CD4-positive, alpha-beta T cell treated with Interleukin-6 at 100 ng/mL for 8 hours (primary cell): ENCODE data around the gene INPP5A.
"Not testable (repeated sequence)": the region's sequence is repeated elsewhere in the genome, so short reads cannot be mapped to it uniquely, and the experiment has no call there.

ENCODE experiments used
- DNase-seq: peaks from one replicate; pipeline ENCODE4 v3.0.0-alpha.2; 2020; ENCODE audit warnings: mixed read lengths, low spot score

The INPP5A gene

DNA sequence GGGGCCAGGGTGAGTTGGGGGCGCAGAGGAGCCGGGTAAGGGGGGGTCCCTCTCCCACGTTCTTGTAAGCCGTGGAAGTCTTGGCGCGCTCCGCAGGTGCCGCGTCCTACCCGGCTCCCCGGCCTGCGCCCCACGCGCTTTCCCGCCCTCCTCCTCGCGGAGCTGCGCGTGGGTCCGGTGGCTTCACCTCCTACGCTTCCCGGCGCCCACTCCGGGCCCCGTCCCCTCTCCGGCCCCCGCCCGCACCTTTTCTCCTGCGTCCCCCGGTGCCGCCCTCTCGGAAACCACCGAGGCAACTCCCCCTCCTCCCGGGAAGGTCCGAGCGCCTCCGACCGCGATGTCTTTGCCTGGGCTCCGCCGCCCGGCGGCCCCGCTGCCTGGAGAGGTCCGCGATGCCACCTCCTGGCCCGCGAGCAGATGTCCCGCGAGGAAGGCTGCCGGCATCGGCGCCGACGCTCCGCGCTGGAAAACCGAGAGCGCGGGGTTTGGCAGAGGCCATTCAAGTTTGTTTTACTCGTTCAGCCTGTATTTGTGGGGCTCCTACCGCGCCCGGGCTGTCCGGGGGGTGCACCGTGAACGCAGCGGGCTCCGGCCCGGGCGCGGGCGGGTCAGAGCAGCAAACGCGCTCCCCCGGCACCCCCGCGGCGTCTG is 250.7 kb downstream of the INPP5A start:
- DNase-seq = no peak

DNA sequence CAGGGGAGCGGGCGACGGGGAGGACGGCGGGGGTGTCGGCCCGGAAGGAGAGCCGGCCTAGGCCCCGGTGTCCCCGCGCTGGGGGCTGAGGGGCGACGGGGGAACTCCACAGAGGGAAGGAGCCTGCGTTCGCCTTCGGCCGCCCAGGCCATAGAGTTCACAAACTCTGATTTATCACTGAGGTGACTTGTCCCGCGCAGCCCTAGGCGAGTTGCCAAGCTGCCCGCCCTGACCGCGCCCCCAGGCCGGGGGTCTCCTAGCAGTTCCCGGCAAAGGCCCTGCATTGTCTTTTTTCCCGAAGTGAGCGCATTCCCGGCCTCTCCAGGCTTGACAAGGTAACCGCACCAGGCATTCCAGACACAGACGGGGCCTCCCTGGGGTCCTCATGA is 251.2 kb downstream of the INPP5A start:
- DNase-seq = no peak

DNA sequence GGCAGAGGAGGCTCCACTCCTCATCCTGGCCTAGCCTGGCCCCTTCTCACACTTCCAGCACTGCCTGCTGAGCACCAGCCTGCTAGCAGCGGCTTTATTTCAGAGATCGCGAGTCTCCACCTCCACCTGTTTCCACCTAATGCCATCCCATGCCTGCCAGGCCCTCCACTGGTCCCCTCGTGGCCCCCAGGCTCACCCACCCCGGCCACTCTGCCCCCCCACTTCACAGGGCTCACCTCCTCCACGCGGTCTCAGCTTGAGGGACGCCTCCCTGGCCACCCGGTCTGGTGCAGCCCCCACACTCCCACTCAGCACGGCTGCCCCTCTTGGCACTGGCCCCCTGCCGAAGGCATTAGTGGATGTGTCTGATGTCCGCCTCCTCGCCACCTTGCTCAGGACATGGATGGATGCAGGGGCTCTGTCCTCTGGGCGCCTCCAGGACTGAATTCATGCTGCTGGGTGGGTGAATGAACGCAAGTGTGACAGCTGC is 252.1 kb downstream of the INPP5A start:
- no peak for DNase-seq

DNA sequence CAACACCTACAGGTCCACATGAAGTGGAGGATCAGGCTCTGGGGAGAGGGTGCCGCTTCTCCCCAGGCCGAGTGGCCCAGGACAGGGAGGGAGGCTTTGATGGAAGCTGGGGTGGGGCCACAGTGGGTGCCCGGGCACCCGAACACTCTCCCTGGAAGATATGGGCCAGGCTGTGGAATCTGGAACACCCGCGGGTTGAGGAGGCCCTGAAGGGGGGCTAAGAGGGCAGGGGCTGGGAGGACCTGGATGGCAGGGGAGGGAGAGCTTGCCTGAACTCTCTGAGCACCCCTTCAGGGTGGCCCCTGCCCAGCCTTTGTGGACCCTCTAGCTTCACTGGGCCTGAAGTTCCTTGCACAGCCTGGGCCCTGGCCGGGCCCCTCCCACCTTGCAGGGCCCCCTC is 252.9 kb downstream of the INPP5A start:
- no peak for DNase-seq

DNA sequence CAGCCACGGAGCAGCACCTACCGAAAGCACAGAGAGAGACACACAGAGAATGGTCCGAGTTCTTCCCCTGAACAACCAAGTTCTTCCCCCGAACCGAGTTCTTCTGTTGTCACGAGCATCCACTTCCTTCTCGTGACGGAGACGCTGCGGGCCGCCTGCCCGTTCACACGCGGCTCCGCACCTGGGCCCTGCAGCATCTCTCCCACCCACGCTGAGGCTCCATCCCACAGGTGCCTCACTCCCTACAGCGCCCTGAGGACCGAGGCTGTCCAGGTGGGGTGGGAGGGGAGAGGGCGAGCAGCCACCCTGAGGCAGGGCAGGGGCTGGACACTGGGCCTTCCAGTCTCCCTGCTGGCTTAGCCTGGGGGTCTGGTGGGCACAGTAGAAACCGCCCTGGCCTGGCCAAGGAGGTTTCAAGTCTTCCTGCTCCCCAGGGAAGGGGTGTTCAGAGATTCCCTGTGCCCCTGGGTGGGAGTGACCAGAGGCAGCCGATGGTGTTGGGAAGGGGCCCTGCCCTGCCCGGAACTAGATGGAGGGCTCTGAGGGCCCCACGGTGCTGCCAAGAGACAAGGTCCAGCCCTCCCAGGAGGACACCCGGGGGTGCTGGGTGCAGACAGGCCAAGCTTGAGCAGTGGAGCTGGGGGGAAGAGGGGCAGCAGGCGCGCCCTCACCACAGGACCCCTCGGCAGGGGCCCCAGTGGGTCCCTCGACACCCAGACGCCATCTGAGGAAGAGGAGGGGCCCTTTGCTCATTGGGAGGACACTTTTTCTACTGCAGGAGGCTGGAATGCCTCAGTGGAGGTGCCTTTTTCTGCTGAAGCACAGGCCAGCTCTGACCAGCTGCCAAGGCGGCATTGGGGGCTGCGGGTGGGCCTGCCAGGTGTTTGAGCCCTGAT is 253.6 kb downstream of the INPP5A start:
- DNase-seq = no peak

DNA sequence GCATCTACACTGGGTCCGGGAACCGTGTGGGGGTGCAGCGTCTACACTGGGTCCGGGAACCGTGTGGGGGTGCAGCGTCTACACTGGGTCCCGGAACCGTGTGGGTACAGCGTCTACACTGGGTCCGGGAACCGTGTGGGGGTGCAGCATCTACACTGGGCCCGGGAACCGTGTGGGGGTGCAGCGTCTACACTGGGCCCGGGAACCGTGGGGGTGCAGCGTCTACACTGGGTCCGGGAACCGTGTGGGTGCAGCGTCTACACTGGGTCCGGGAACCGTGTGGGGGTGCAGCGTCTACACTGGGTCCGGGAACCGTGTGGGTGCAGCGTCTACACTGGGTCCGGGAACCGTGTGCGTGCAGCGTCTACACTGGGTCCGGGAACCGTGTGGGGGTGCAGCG is 254.5 kb downstream of the INPP5A start:
- not testable (repeated sequence) for DNase-seq

DNA sequence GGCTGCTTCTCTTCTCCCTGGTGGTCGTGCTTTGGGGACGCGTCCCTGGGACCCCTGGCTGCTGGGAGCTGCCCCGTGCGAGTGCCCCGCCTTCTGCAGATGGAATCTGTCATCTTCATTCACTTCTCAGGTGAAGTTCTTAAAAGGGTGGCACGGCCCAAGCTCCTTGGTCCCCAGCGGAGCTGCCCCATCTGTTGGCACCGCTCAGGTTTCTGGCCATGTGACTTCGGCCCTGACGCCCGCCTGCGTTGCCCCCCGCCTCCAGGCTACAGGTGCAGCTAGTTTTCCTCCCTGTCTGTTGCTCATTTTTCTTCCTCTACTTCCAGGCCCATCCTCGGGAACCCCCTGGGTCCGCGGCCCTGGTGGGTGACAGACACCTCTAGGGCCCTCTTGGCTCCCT is 255.2 kb downstream of the INPP5A start:
- no peak for DNase-seq

DNA sequence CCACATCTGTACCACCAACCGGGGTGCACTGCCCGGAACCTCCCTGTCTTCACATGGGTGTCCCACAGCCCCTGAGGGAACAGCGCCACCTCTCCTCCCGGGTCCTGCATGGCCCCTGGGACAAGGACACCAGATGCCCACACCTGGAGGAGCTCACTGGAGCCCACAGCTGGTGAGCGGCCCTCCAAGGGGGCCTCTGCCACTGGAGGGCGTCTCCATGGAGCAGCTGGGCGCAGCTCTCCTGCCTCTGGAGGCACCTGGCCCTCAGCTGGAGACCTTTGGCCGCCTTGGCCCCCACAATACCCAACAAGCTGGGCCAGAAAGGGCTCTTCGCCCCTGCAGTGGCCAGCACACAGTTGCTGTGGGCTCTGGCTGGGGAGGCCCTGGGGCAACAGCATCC is 255.6 kb downstream of the INPP5A start:
- no peak for DNase-seq

DNA sequence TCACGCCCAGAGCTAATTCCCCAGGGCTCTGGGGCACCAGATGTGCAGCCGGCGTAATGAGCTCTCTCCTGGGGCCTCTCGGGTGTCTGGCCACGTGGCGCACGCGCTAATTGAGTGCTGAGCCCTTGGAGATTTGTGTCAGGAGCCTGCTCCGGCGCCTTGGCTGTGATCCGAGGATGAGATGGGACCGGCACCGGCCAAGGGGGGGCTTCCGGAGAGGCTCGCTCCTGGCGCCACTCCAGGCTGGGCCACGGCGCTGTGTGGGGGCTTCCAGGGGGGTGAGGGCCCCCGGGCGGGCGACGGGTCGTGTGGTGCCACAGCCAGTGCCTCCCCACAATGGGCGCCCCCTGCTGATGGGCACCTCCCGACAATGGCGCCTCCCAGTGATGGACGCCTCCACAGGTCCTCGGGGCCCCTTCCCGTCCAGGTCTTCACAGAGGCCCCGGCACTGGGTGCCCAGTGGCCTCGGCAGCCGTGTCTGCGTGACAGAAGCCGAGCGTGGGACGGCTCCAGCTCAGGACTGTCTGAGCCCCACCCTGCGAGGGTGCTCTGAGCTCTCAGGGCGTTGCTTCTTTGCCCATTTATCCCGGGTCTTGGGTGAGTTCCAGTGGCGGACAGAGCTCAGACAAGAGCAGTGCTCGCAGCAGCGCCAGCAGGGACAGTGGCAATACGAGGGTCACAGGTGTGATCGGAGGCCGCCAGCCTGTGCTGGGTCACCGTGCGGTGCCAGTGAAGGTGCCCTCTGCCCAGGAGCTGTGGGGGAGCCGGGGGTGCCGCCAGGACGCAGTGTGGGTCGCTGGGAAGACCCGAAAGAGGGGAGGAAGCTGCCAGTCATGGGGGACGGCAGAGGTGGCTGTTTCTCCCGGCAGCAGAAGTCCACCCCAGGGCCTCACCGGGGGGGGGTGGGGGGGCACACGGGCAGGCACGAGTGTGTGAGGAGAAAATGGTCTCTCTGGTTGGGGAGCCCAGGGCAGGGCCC is 256.6 kb downstream of the INPP5A start:
- no peak for DNase-seq

DNA sequence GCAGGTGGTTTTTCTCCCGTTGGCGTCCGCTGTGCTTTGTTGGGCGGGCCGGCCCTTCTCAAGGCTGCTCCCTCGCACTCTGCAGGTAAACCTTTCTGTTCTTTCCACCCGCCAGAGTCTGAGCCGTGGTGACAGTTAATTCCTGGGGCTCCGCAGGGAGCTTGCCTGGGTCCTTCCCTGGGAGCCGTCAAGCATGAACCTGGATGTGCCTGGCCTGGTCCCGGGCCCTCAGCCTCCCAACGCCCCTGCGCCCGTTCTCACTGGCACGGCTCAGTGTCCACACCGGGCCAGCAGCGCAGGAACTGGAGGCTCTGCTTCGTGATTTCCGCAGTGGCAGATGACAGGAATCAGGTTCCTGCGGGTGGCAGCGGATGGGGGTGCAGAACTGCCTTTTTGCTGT is 259.3 kb downstream of the INPP5A start:
- DNase-seq = no peak

DNA sequence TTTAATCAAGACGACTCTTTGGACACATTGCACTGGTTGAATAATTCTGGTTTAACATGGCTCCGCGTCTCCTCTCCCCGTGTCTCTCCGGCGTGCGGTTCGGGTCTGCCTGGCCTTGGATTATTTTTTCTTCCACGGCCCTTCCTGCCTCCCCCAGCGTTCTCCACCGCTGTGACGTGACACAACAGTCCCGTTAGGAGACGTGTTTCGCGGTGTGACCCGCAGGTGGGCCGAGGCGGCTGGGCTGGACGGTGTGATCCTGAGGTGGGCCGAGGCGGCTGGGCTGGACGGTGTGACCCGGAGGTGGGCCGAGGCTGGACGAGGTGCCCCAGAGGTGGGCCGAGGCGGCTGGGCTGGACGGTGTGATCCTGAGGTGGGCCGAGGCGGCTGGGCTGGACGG is 260.4 kb downstream of the INPP5A start:
- DNase-seq = not testable (repeated sequence)

DNA sequence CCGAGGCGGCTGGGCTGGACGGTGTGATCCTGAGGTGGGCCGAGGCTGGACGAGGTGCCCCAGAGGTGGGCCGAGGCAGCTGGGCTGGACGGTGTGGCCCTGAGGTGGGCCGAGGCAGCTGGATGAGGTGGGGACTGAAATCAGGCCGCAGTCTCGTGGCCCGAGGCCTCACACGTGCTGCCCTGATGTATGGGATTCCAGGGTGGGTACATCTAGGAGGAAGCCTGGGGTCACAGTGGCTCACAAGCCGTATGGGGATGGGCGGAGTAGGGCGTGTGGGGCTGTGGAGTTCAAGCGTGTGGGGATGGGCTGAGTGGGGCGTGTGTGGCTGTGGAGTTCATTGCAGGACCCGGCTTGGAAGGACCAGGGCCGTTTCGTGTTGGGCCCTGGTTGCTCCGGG is 260.8 kb downstream of the INPP5A start:
- no peak for DNase-seq

DNA sequence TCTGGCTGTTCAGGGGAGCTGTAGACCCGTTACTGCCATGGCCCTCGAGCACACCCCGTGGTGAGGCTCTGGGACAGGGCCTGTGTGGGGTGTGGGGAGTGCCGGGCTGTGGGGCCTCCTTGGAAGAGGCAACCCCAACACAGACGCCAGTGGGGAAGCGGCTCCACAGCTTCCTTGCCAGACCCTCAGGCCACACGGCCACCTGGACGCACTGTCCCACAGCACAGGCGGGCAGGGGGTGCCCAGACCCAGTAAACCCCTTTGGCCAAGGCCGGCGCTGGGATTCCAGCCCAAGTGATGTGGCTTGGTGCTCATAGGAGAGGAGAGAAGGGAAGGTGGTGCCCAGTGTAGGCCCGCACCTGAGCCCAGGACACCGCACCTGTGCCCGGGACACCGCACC is 261.3 kb downstream of the INPP5A start:
- no peak for DNase-seq

DNA sequence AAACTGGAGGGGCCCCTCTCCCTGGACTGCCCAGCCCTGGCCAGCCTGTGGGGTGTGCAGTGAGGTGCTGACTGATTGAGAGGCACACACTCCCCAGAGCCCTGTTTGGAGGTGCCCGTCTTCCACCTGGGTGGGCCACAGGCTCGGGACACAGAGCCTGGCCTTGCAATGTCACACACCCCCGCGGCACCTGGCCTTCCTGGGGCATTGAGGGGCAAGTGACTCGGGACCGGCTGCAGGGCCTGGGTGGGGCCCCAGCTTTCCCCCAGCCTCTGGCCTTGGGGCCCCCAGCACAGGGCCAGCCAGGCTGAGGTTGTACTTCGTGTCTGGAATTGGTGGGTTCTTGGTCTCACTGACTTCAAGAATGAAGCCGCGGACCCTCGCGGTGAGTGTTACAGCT is 262.3 kb downstream of the INPP5A start:
- no peak for DNase-seq

DNA sequence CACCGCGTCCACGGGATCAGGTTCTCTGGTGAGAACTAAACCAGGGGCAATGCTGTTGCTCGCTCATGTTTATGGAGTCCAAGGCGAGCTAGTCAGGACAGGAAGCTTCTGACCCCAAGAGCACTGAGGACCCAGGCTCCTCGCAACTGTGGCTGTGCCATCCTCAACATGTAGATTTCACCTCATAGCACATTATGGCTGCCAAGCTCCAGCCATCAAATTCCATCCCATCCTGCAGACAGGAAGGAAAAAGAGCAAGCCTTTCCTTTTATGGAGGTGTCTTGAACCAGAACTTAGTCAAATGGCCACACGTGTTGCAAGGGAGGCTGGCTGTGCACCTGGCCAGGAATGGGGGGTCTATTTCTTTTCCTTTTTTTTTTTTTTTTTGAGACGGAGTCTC is 264.5 kb downstream of the INPP5A start:
- DNase-seq = no peak

DNA sequence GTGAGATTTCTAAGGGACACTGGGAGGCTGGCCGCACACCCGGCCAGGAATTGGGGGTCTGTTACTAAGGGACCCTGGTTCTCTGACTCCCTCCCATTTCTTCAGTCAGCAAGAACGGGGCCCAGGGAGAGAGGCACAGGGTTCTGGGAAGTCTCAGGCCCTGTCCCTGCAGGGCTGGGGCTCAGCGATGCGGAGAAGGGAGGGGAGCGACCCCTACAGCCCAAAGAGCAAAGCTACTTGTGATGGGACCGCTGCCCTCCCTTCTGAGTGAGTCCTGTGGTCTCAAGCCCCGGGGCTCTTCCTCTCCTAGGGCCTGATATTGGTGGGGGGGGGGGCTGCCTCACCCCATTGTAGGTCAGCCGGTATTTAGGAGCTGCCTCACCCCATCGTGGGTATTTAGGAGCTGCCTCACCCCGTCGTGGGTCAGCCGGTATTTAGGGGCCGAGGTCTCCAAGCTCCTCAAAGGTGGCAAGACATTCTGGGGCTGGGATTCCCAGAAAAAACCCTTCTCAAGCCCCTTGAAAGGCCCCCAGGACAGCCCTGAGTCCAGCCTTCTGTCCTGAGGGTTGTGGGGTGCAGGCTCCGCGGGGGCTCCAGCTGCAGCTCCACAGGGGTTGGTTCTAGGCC is 265.2 kb downstream of the INPP5A start:
- DNase-seq = no peak

DNA sequence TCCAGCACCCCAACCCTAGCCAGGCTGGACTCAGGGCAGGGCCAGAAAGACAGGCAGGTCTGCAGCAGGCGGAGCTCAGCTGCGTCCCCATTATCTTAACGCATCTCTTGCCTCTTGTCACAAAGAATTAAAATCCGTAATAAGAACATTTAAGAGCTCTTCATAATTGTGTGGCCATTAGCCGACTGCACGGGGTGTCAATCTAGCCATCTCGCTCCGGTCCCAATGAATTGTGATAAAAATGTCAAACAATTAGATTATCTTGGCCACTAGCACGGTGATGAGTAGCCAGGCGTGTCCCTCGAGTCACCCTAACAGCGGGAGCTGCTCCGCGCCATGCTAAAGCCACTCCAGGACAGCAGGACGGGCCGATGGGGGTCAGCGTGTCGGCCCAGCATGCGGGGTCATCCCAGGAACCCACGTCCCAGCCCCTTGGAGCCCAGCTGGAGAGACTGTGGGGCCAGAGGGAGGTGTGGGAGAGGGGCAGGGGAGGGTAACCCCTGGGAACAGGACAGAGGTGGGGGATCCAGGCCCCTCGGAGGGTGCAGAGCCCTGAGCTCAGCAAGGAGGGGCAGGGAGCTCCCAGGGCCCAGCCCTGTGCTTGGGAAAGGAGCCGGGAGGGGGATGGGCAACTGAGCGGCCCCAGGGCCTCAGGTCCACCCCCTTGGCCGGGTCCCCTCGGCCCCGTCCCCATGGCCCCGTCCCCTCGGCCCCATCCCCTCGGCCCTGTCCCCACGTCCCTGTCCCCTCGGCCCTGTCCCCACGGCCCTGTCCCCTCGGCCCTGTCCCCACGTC is 266.0 kb downstream of the INPP5A start:
- DNase-seq = no peak

DNA sequence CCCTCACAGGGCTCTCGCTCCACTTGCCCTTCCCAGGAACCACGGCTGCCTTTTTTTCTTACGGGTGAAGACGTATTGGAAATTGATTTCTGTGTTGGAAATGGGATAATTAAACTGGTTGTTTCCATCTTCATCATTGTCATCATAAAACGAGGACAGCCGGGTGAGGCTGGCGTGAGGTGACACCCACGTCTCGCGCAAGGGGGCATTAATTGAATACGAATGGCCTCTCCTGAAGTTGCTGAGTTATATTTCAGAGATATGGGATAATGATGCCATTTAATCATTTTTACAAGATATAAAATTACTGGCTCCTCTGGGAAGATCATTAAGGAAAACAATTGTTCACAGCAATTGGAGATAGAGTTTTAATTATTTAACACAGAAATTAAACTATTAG is 266.7 kb downstream of the INPP5A start:
- DNase-seq = no peak

DNA sequence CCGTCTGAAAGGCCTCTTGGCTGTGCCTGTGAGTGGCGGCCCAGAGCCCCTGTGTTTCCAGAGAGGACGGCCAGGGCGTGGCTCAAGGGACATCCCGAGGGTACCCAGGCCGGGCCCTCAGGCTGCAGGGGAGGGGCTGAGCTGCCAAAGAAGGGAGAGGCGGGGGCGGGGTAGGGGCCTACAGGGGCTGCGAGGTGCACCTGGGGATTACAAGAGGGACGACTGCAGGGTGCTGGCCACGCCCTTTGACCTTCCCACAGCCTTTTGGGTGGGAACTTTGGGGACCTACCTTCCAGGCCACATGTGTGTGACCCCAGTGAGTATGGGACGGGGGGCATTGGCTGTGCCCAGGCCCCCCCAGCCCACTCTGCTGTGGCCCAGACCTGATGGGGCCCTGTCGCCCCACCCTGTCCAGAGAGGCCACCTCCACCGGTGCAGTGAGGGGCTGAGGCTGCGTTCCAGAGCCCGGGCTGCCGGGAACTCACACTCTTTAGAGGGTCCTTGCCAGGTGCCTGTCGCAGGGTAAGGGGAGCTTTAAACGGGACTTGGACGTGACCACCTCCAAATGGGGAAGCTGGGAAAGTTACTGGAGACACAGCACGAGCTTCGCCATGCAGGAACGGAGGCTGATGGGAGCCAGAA is 267.3 kb downstream of the INPP5A start:
- DNase-seq = no peak

DNA sequence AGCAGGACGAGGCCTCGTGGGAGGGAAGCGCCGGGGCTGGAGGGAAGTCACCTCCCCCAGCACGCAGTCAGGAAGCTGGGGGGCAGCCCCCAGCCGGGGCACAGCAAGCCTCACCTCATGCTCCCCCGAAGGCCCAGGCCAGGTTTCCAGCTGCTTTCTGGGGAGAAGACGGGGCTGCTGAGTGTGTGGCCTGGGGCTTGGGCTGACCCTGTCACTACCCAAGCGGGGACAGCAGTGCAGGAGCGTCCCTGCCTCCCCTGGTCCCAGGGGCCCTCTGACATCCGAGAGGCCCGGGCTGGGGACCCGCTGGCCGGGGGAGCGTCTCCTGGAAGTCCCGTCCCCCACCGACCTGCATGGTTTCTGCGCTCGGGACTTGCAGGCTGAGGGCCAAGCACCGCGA is 268.0 kb downstream of the INPP5A start:
- DNase-seq = no peak

DNA sequence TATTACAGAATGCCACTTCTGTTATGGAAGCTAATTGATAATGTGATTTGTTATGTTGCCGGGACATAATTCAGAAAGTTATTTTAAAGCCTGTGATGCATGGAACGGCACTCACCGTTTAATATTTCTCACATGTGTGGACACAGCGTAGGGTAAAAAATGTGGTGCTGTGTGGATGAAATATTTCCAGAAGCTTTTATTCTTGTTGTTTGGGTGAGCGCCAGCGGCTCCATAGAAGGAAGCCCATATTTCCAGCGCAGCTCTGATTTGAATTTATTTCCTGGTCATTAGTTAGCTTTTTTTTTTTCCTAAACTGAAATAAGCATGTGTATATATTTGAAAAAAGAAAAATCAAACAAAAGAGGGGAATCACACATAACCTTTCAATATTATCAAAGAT is 268.5 kb downstream of the INPP5A start:
- no peak for DNase-seq
